Gastroesophageal sphincter (tissue), 3 donors: ENCODE data around the gene CCDC33.

ENCODE experiments used
- CTCF ChIP-seq, 4 experiments: fragments of 200-600 bp in 2 of 4; fragments of 450-650 bp in 2 of 4; sonication (generic) in 1 of 4; IDR thresholded peaks; one replicate each; pipeline ENCODE4 v1.5.1; 2017 to 2019; ENCODE audit warnings: antibody characterized with exemption in 4 of 4, mild to moderate bottlenecking in 2 of 4, moderate library complexity in 2 of 4
- EP300 ChIP-seq: sonication (generic); formaldehyde crosslinking; IDR thresholded peaks from one replicate; pipeline ENCODE4 v1.6.1; 2017; ENCODE audit warnings: antibody characterized with exemption, mild to moderate bottlenecking
- POLR2A ChIP-seq, 2 donors: fragments of 450-650 bp; IDR thresholded peaks; one replicate each; pipeline ENCODE4 v1.6.1; 2017; ENCODE audit warnings: antibody characterized with exemption in 2 of 2, mild to moderate bottlenecking in 2 of 2, moderate library complexity in 1 of 2

GRCh38 chr15:74272812-74273211 lies 36.7 kb downstream of the CCDC33 start:
- no peak for TF ChIP-seq CTCF (IDR thresholded peaks at IDR 0.05)
- no peak for TF ChIP-seq POLR2A (IDR thresholded peaks at IDR 0.05)
- no peak for TF ChIP-seq EP300
